ENCODE measurements around the gene ESR1. TPM values are rescaled to one million over a fixed set of nuclear protein-coding genes. Genes with fewer than 3 reads are reported as not detected.

The ESR1 gene
- polyA plus RNA-seq, 1 donor (not counting 4 experiments of a cell fraction or from before 2014, with no cell fraction given), result 0.22 TPM

DNA sequence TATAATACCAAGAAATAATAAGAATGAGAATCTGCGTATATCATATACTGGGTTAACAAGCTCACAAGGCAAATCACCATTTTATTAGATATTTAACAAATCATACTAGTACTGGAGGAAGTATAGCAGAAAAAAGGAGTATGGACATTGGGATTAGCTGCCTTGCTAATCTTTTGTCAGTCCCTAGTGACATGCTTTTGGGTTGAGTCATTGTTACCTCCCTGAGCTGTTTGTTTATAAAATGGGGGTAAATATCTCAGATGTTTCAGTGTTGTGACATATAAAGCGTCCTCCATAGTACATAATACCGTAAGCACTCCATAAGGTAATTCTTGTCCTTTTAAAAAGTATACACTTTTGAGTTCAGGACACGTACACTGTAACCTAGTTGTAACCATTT lies 107.0 kb downstream of the ESR1 start:
- Histone ChIP-seq H3K4me1 (ENCODE audit: control insufficient read depth, extremely low read depth, insufficient read depth, low read length) (peaks cover 46% of the 10 kb centered on the region), H3K9ac (ENCODE audit: control insufficient read depth, extremely low read depth, insufficient read depth, low read length) (no peak overlapping the region), H3K4me3 (ENCODE audit: control insufficient read depth in 2 of 3, extremely low read depth in 1 of 3, insufficient read depth in 2 of 3, low read depth in 1 of 3, low read length in 3 of 3) (no peak overlapping the region), H3K9me1 (ENCODE audit: control insufficient read depth, extremely low read depth, insufficient read depth, low read length) (no peaks in the 10 kb centered on the region), H3K27ac (ENCODE audit: control insufficient read depth, insufficient read depth, low read length) (no peak overlapping the region), H3K27me3 (ENCODE audit: control insufficient read depth, extremely low read depth, insufficient read depth, low read length) (no peaks in the 10 kb centered on the region), H3K9me3 (ENCODE audit: control insufficient read depth, low read depth, low read length) (no peaks in the 10 kb centered on the region), H2AFZ (ENCODE audit: control insufficient read depth, low read length) (no peak overlapping the region), H3K36me3 (ENCODE audit: control insufficient read depth in 2 of 2, extremely low read depth in 1 of 2, insufficient read depth in 2 of 2, low read length in 2 of 2) (no peaks in the 10 kb centered on the region), H4K20me1 (ENCODE audit: control insufficient read depth, extremely low read depth, insufficient read depth, low read length) (no peaks in the 10 kb centered on the region), H3K4me2 (ENCODE audit: control insufficient read depth, extremely low read depth, insufficient read depth, low read depth, low read length) (no peak overlapping the region), H3K79me2 (ENCODE audit: control insufficient read depth, insufficient read depth, low read length) (no peaks in the 10 kb centered on the region)
- dilution Hi-C loops (cut with MboI; ENCODE audit: extremely low pct_ligation_motif_present, low sequenced_read_pairs), result no loop called here
- DNase-seq (ENCODE audit: low read depth, low spot score), result no peak
- TF ChIP-seq, protein P1, sequence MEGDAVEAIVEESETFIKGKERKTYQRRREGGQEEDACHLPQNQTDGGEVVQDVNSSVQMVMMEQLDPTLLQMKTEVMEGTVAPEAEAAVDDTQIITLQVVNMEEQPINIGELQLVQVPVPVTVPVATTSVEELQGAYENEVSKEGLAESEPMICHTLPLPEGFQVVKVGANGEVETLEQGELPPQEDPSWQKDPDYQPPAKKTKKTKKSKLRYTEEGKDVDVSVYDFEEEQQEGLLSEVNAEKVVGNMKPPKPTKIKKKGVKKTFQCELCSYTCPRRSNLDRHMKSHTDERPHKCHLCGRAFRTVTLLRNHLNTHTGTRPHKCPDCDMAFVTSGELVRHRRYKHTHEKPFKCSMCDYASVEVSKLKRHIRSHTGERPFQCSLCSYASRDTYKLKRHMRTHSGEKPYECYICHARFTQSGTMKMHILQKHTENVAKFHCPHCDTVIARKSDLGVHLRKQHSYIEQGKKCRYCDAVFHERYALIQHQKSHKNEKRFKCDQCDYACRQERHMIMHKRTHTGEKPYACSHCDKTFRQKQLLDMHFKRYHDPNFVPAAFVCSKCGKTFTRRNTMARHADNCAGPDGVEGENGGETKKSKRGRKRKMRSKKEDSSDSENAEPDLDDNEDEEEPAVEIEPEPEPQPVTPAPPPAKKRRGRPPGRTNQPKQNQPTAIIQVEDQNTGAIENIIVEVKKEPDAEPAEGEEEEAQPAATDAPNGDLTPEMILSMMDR (optimal IDR thresholded peaks at IDR 0.05 in 1 of 3, IDR thresholded peaks at IDR 0.05 in 1 of 3, conservative IDR thresholded peaks at IDR 0.05 in 1 of 3; ENCODE audit: extremely low read depth in 1 of 3, insufficient read depth in 2 of 3, low read length in 3 of 3), result no peak
- no peak for TF ChIP-seq EZH2 (IDR thresholded peaks at IDR 0.05; ENCODE audit: low read length)
- FAIRE-seq, result no peak

DNA sequence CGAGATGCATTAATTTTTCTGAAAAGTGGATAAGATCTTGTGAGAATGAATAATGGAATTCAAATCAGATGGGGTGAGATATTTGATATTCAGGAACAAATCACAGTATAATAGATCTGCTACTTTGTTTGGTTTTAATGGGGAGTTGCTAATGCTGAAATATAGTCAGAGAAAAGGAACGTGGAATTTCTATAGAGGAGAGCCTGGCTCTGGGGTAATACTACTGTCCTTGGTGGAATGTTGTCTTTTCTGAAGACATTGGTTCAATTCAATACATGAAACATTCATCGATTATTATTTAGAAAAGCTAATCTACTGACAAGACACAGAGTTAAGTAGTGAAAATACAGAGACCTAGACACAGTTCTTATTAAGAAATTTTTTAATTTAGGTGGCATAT lies 108.6 kb downstream of the ESR1 start:
- H3K36me3 ChIP-seq (ENCODE audit: control insufficient read depth in 2 of 2, extremely low read depth in 1 of 2, insufficient read depth in 2 of 2, low read length in 2 of 2), result no peaks in the 10 kb centered on the region
- no peaks in the 10 kb centered on the region for H4K20me1 ChIP-seq (ENCODE audit: control insufficient read depth, extremely low read depth, insufficient read depth, low read length)
- H3K9me3 ChIP-seq (ENCODE audit: control insufficient read depth, low read depth, low read length), result no peaks in the 10 kb centered on the region
- dilution Hi-C loops (cut with MboI; ENCODE audit: extremely low pct_ligation_motif_present, low sequenced_read_pairs), result no loop called here
- peak overlapping the region; percentile 8 for H2AFZ ChIP-seq (ENCODE audit: control insufficient read depth, low read length)
- peak overlapping the region; percentile 84 for H3K27ac ChIP-seq (ENCODE audit: control insufficient read depth, insufficient read depth, low read length)
- peaks cover 43% of the 10 kb centered on the region for H3K4me1 ChIP-seq (ENCODE audit: control insufficient read depth, extremely low read depth, insufficient read depth, low read length)
- FAIRE-seq (no peak), DNase-seq (ENCODE audit: low read depth, low spot score) (no peak)
- H3K27me3 ChIP-seq (ENCODE audit: control insufficient read depth, extremely low read depth, insufficient read depth, low read length), result no peaks in the 10 kb centered on the region
- no peak overlapping the region for H3K4me3 ChIP-seq (ENCODE audit: control insufficient read depth in 2 of 3, extremely low read depth in 1 of 3, insufficient read depth in 2 of 3, low read depth in 1 of 3, low read length in 3 of 3)
- H3K9me1 ChIP-seq (ENCODE audit: control insufficient read depth, extremely low read depth, insufficient read depth, low read length), result no peaks in the 10 kb centered on the region
- no peak overlapping the region for H3K9ac ChIP-seq (ENCODE audit: control insufficient read depth, extremely low read depth, insufficient read depth, low read length)
- peak overlapping the region; percentile 44 for H3K4me2 ChIP-seq (ENCODE audit: control insufficient read depth, extremely low read depth, insufficient read depth, low read depth, low read length)
- no peaks in the 10 kb centered on the region for H3K79me2 ChIP-seq (ENCODE audit: control insufficient read depth, insufficient read depth, low read length)
- TF ChIP-seq EZH2 (IDR thresholded peaks at IDR 0.05; ENCODE audit: low read length), result no peak
- TF ChIP-seq, protein P1 (optimal IDR thresholded peaks at IDR 0.05 in 1 of 3, IDR thresholded peaks at IDR 0.05 in 1 of 3, conservative IDR thresholded peaks at IDR 0.05 in 1 of 3; ENCODE audit: extremely low read depth in 1 of 3, insufficient read depth in 2 of 3, low read length in 3 of 3), result no peak

Measured in keratinocyte (primary cell).